ENCODE measurements around the gene HDAC3. TPM values are rescaled to one million over a fixed set of nuclear protein-coding genes. Genes with fewer than 3 reads are reported as not detected.

HDAC3 gene
- total RNA-seq, 1 experiment from 2014 or later = 91.9 TPM

- intact Hi-C loops (cut with micrococcal nuclease) = loop anchor here (1.0 to 5.0 kb wide), 3 partner anchors 17 to 1442 kb away; partner anchors contain the start of genes CYSTM1, HDAC3 and RELL2
- TF ChIP-seq EZH2 (IDR thresholded peaks at IDR 0.05) (no peak), JUND (IDR thresholded peaks at IDR 0.05) (peak; percentile 82), POLR2A (IDR thresholded peaks at IDR 0.05; ENCODE audit: borderline replicate concordance, extremely low read depth, insufficient read depth, insufficient read length) (peak; percentile 64), TCF7L2 (IDR thresholded peaks at IDR 0.05; ENCODE audit: borderline replicate concordance, extremely low read depth, insufficient read depth, insufficient read length) (peak; percentile 68), SIN3A (IDR thresholded peaks at IDR 0.05; ENCODE audit: low read depth) (peak; percentile 81), SP1 (IDR thresholded peaks at IDR 0.05; ENCODE audit: low read depth) (peak; percentile 94), YY1 (IDR thresholded peaks at IDR 0.05; ENCODE audit: extremely low read depth, insufficient replicate concordance, low read depth, low read length) (peak; percentile 67), FOSL1 (IDR thresholded peaks at IDR 0.05; ENCODE audit: low read depth) (no peak), CBX3 (IDR thresholded peaks at IDR 0.05; ENCODE audit: low read depth) (peak; percentile 77), REST (IDR thresholded peaks at IDR 0.05; ENCODE audit: low read depth) (no peak), EGR1 (IDR thresholded peaks at IDR 0.05; ENCODE audit: low read depth) (peak; percentile 100), CEBPB (IDR thresholded peaks at IDR 0.05; ENCODE audit: low read depth) (no peak; the same call in 1 of the 2 replicates), SRF (IDR thresholded peaks at IDR 0.05; ENCODE audit: low read depth) (no peak; the same call in 1 of the 2 replicates), ZNF274 (IDR thresholded peaks at IDR 0.05; ENCODE audit: low read depth, low read length) (no peak), RAD21 (IDR thresholded peaks at IDR 0.05; ENCODE audit: low read depth) (peak; percentile 80), ZBTB33 (IDR thresholded peaks at IDR 0.05; ENCODE audit: extremely low read depth, insufficient replicate concordance, low read length) (peak; percentile 76), POLR2AphosphoS5 (IDR thresholded peaks at IDR 0.05; ENCODE audit: low read depth, low read length) (peak; percentile 86), MAX (IDR thresholded peaks at IDR 0.05) (peak; percentile 99), ELF1 (IDR thresholded peaks at IDR 0.05; ENCODE audit: borderline replicate concordance, low read depth) (peak; percentile 96)
Observed at GRCh38 chr5:141618804-141619554, 17.7 kb downstream of the HDAC3 start, which contains the start of gene DIAPH1. DIAPH1 (minus strand) TSS chr5:141619000; CDS start chr5:141618914, 86 bp downstream.

More at GRCh38 chr5:141618804-141619554, 17.7 kb downstream of the HDAC3 start, which contains the start of gene DIAPH1:
- Histone ChIP-seq H3K9me3 (ENCODE audit: control insufficient read depth in 1 of 2, insufficient read depth in 1 of 2, low read depth in 1 of 2, low read length in 2 of 2) (no peaks in the 10 kb centered on the region), H3K27ac (ENCODE audit: low read depth, low read length) (peak within 1 kb of the TSS; percentile 87), H3K9ac (ENCODE audit: low read length) (peak within 1 kb of the TSS; percentile 96), H4K20me1 (ENCODE audit: insufficient read depth) (peaks cover 20% of the 10 kb centered on the region; the same call in 1 of the 2 replicates), H3K4me3 (replicated peaks in 1 of 2; ENCODE audit: low read depth in 1 of 2, low read length in 2 of 2) (peak within 1 kb of the TSS; percentile 68 to 85), H3K4me1 (ENCODE audit: control insufficient read depth in 1 of 2, insufficient read depth in 2 of 2, low read length in 2 of 2) (peaks cover 6 to 25% of the 10 kb centered on the region in 2 experiments), H2AFZ (ENCODE audit: low read depth, low read length, poor library complexity, severe bottlenecking) (no peak within 1 kb of the TSS), H3K27me3 (ENCODE audit: insufficient read depth, low read length) (no peaks in the 10 kb centered on the region), H3K36me3 (ENCODE audit: control insufficient read depth in 1 of 2, insufficient read depth in 2 of 2, low read length in 2 of 2) (peaks cover 11 to 26% of the 10 kb centered on the region in 2 experiments; a peak in 3 of 4 replicates), H3K79me2 (ENCODE audit: insufficient read depth, low read length) (peaks cover 45% of the 10 kb centered on the region), H3K9me2 (ENCODE audit: insufficient read depth) (no peaks in the 10 kb centered on the region), H3K4me2 (ENCODE audit: low read length) (peak within 1 kb of the TSS; percentile 79)
- ChIA-PET RAD21 (ENCODE audit: low non-redundant PET in 1 of 2, low total read pairs in 2 of 2, uncharacterized antibody in 2 of 2, unreplicated experiment in 2 of 2) (interaction anchor here (0.7 to 1.5 kb wide), 5 partner anchors 18 to 27 kb away, joined by 3 to 5 read pairs (median 4); partner anchors contain the start of genes RELL2 (in 2 of the 2) and HDAC3 (in 1 of the 2)), POLR2A (interaction anchor here (0.8 to 1.6 kb wide), 4 partner anchors 15 to 654 kb away, joined by 3 to 14 read pairs (median 4); partner anchors contain the start of genes HDAC3 and RELL2), CTCF (interaction anchor here (0.8 to 2.7 kb wide), 13 partner anchors 9 to 395 kb away, joined by 3 to 72 read pairs (median 4); partner anchors contain the start of genes FCHSD1, HDAC3, PCDHB14 and RELL2)
- BruUV-seq (replicated peaks) = no TSS peak
- peak; percentile 94 for ATAC-seq
- DNase-seq (ENCODE audit: low read depth, low spot score) = peak; percentile 93
